ENCODE data around the gene DNAJC17.

DNAJC17 gene

DNA sequence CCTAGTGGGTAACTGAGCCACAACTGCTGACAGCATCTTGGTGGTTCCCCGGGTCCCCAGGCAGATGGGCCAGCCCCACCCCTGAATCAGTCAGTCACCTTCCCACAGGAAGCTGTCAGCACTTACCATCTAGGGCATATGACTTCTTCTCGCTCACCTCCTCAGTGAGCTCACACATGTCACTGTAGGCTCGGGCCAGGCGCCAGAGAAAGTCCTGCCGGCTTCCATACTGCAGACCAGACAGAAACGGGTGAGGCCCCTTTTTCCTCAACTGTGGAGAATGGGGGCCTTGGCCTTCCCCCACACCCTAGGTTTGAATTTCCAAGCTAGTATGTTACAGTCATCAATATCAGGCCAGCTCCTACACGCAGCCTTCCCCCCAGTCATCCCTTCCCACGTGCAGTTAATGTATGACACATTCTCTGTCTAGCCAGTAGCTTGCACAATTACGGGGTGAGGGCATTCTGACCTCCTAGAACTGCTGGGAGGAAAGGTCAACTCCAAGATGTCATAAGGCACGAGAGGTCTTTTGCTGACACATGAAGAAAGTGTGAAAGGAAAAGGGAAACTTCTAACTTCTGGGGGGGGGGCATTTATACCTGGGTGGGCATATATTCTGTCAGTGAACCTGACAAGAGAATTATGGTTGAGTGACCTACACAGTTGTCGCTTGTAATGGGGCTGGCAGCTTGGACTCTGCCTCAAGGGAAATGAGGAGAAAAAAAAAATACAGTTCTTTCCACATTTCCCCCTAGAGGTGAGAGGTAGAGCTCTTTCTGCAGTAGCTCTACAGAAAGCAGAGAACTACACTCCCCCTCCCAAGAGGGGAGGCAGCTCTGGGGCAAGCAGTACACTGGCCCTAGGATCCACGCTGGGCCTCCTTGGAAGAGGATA, 63.1 kb downstream of the DNAJC17 start:
- Histone ChIP-seq H3K9ac (ENCODE audit: low read depth, low read length) (no peak overlapping the region), H3K27me3 (ENCODE audit: control insufficient read depth, insufficient read depth, low read length) (no peaks in the 10 kb centered on the region), H3K4me1 (ENCODE audit: control insufficient read depth, insufficient read depth, low read length) (peaks cover 20% of the 10 kb centered on the region), H3K4me2 (ENCODE audit: low read length) (peak overlapping the region; percentile 21), H3K9me3 (replicated peaks; ENCODE audit: low read length) (no peaks in the 10 kb centered on the region), H3K4me3 (ENCODE audit: low read length) (no peak overlapping the region), H3K36me3 (ENCODE audit: insufficient read depth, low read length) (peaks cover 51% of the 10 kb centered on the region)

DNA sequence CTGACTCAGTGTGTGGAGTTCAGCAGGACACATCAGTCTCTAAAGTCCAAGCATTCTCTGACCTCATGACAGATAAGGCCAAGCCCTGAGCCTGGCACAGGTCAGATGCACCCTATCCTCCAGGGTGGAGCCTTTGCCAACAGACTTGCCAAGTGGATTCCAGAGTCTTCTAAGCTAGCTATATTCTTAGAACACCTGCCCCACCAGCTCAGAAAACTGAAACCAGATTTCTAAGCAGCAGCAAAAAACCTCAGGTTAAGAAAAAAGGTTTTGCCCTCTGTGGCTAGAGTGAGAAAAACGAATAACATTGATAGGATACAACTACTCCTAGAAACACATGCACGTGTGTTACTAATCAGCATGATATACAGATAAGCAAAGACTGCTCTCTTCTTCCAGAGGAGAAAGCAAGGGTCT, 63.8 kb downstream of the DNAJC17 start:
- Histone ChIP-seq H3K9me3 (replicated peaks; ENCODE audit: low read length) (no peaks in the 10 kb centered on the region), H3K36me3 (ENCODE audit: insufficient read depth, low read length) (peaks cover 57% of the 10 kb centered on the region), H3K9ac (ENCODE audit: low read depth, low read length) (no peak overlapping the region), H3K4me1 (ENCODE audit: control insufficient read depth, insufficient read depth, low read length) (peaks cover 20% of the 10 kb centered on the region), H3K4me3 (ENCODE audit: low read length) (no peak overlapping the region), H3K27me3 (ENCODE audit: control insufficient read depth, insufficient read depth, low read length) (no peaks in the 10 kb centered on the region), H3K4me2 (ENCODE audit: low read length) (peak overlapping the region; percentile 21)

DNA sequence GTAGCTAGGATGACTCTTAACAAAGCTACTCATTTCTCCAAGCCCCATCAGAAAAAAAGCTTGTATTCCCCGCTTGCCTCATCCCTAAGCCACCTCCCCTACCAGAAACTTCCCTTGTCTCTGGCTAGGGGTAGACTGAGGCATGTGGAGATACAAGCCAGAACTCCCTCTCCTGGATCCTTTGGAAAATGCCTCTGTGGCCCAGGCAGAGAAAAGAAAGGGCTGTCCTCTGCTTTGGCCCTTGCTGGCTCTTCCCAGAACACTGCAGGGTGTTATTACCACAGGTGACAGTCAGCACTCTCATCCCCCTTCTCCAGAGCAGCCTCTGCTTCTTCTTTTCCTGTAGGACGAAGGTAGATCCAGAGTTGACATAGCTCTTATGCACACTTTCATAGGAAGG, 67.4 kb downstream of the DNAJC17 start:
- Histone ChIP-seq H3K4me1 (ENCODE audit: control insufficient read depth, insufficient read depth, low read length) (peaks cover 15% of the 10 kb centered on the region), H3K9me3 (replicated peaks; ENCODE audit: low read length) (no peaks in the 10 kb centered on the region), H3K4me2 (ENCODE audit: low read length) (no peak overlapping the region), H3K9ac (ENCODE audit: low read depth, low read length) (no peak overlapping the region), H3K4me3 (ENCODE audit: low read length) (no peak overlapping the region), H3K36me3 (ENCODE audit: insufficient read depth, low read length) (peaks cover 75% of the 10 kb centered on the region), H3K27me3 (ENCODE audit: control insufficient read depth, insufficient read depth, low read length) (no peaks in the 10 kb centered on the region)

DNA sequence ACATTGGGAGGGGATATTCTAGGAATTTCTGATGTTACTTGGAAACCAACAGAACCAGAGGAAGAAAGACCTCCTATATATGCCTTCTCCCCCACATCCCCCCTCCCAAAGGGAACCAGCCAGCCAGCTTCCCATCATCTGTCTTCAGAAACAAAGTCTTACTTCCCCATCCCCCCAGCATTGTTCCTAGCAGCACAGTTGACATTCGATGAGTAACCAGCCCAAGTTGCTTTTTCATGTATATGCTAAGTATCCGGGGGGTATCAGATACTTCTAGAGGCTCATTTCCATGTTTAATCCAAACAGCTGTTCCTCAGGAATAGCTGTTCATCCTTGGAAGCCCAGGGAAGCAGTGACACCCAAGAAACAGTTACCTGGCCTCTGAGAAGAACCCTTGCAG, 68.2 kb downstream of the DNAJC17 start:
- Histone ChIP-seq H3K27me3 (ENCODE audit: control insufficient read depth, insufficient read depth, low read length) (no peaks in the 10 kb centered on the region), H3K36me3 (ENCODE audit: insufficient read depth, low read length) (peaks cover 75% of the 10 kb centered on the region), H3K4me3 (ENCODE audit: low read length) (no peak overlapping the region), H3K4me1 (ENCODE audit: control insufficient read depth, insufficient read depth, low read length) (peaks cover 8% of the 10 kb centered on the region), H3K9me3 (replicated peaks; ENCODE audit: low read length) (no peaks in the 10 kb centered on the region), H3K9ac (ENCODE audit: low read depth, low read length) (no peak overlapping the region), H3K4me2 (ENCODE audit: low read length) (no peak overlapping the region)

DNA sequence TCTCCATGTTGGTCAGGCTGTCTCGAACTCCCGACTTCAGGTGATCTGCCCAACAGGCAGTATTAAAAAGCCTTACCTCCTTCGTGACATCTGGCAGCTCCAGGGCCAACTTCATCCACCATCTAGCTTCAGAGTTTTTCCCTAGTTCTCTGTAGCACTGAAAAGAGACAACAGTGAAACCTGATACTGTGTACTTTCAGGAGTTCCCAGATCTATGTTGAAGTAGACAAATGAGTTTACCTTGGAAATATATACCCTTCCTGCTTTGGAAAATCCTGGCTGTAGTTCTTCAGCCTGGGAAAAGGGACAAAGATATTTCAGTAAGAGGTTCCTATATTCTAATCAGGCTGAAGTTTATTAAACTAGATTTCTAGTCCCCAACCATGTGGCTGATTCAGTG, 70.2 kb downstream of the DNAJC17 start:
- H3K27me3 ChIP-seq (ENCODE audit: control insufficient read depth, insufficient read depth, low read length) = no peaks in the 10 kb centered on the region
- no peak overlapping the region for H3K9ac ChIP-seq (ENCODE audit: low read depth, low read length)
- no peaks in the 10 kb centered on the region for H3K9me3 ChIP-seq (replicated peaks; ENCODE audit: low read length)
- no peak overlapping the region for H3K4me2 ChIP-seq (ENCODE audit: low read length)
- no peaks in the 10 kb centered on the region for H3K4me1 ChIP-seq (ENCODE audit: control insufficient read depth, insufficient read depth, low read length)
- H3K4me3 ChIP-seq (ENCODE audit: low read length) = no peak overlapping the region
- peaks cover 56% of the 10 kb centered on the region for H3K36me3 ChIP-seq (ENCODE audit: insufficient read depth, low read length)

DNA sequence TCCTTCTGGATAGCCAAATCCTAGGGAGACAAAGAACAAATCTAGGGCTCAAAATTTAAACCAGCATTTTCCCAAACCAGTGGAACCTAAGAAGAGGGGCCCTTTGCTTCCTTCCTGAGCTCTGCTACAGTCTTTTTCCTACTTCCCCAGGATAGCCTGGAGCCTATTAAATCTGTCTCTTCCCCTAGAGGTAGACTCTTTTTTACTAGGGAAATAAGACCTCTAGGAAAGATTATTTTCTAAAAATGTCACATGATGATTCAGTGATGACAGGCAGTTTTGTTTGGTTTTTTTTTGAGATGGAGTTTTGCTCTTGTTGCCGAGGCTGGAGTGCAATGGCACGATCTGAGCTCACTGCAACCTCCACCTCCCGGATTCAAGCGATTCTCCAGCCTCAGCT, 70.7 kb downstream of the DNAJC17 start:
- H3K9me3 ChIP-seq (replicated peaks; ENCODE audit: low read length) = no peaks in the 10 kb centered on the region
- H3K27me3 ChIP-seq (ENCODE audit: control insufficient read depth, insufficient read depth, low read length) = no peaks in the 10 kb centered on the region
- H3K9ac ChIP-seq (ENCODE audit: low read depth, low read length) = no peak overlapping the region
- no peak overlapping the region for H3K4me3 ChIP-seq (ENCODE audit: low read length)
- peaks cover 61% of the 10 kb centered on the region for H3K36me3 ChIP-seq (ENCODE audit: insufficient read depth, low read length)
- H3K4me2 ChIP-seq (ENCODE audit: low read length) = no peak overlapping the region
- H3K4me1 ChIP-seq (ENCODE audit: control insufficient read depth, insufficient read depth, low read length) = no peaks in the 10 kb centered on the region

DNA sequence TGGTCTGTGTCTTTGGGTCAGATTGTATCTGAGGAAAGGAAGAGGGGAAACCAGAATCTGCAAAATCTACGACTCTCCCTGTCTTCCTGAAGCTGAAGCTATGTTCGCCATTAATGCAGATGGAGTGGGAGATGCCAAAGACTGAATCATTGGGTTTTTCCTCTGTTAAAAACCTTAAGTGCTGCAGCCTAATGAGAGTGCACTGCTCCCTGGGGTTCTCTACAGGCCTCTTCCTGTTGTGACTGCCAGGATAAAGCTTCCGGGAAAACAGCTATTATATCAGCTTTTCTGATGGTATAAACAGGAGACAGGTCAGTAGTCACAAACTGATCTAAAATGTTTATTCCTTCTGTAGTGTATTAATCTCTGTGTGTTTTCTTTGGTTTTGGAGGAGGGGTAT, 76.2 kb downstream of the DNAJC17 start:
- Histone ChIP-seq H3K4me3 (ENCODE audit: low read length) (no peak overlapping the region), H3K4me1 (ENCODE audit: control insufficient read depth, insufficient read depth, low read length) (no peaks in the 10 kb centered on the region), H3K27me3 (ENCODE audit: control insufficient read depth, insufficient read depth, low read length) (no peaks in the 10 kb centered on the region), H3K36me3 (ENCODE audit: insufficient read depth, low read length) (peaks cover 26% of the 10 kb centered on the region), H3K9ac (ENCODE audit: low read depth, low read length) (no peak overlapping the region), H3K4me2 (ENCODE audit: low read length) (no peak overlapping the region), H3K9me3 (replicated peaks; ENCODE audit: low read length) (no peaks in the 10 kb centered on the region)

DNA sequence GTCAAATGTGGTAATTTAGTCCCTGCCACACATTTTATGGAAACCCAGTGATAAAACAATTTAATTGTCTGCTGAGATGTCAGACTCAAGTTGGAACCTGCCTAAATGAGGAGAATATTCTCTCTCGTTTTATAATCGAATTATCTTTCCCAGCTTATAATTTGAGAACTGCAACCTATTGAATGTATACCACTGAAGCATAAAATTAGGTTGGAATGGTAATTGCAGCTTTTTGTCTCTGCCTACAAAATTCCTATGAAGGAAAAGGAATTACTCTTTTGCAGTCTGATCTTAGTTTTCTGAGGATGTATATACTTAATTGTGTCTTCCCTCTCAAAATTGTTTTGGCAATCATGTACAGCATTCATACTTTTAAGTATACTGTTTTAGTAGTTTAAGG, 83.4 kb downstream of the DNAJC17 start:
- Histone ChIP-seq H3K9ac (ENCODE audit: low read depth, low read length) (no peak overlapping the region), H3K4me2 (ENCODE audit: low read length) (no peak overlapping the region), H3K27me3 (ENCODE audit: control insufficient read depth, insufficient read depth, low read length) (no peaks in the 10 kb centered on the region), H3K4me3 (ENCODE audit: low read length) (no peak overlapping the region), H3K9me3 (replicated peaks; ENCODE audit: low read length) (no peaks in the 10 kb centered on the region), H3K4me1 (ENCODE audit: control insufficient read depth, insufficient read depth, low read length) (no peaks in the 10 kb centered on the region), H3K36me3 (ENCODE audit: insufficient read depth, low read length) (peaks cover 6% of the 10 kb centered on the region)

DNA sequence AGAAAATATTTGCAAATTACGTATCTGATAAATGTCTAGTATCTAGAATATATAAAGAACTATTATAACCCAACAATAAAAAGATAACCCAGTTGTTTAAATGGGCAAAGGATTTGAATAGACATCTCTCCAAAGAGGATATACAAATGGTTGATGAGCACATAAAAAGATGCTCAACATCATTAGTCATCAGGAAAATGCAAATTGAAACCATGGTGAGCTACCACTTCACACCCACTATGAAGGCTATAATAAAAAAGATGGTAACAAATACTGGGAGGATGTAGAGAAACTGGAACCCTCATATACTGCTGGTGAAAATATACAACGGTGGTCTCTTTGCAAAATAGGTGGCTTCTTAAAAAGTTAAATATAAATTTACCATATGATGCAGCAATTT, 84.3 kb downstream of the DNAJC17 start:
- Histone ChIP-seq H3K9me3 (replicated peaks; ENCODE audit: low read length) (no peaks in the 10 kb centered on the region), H3K4me1 (ENCODE audit: control insufficient read depth, insufficient read depth, low read length) (no peaks in the 10 kb centered on the region), H3K27me3 (ENCODE audit: control insufficient read depth, insufficient read depth, low read length) (no peaks in the 10 kb centered on the region), H3K36me3 (ENCODE audit: insufficient read depth, low read length) (peaks cover 9% of the 10 kb centered on the region), H3K4me3 (ENCODE audit: low read length) (no peak overlapping the region), H3K9ac (ENCODE audit: low read depth, low read length) (no peak overlapping the region), H3K4me2 (ENCODE audit: low read length) (no peak overlapping the region)

DNA sequence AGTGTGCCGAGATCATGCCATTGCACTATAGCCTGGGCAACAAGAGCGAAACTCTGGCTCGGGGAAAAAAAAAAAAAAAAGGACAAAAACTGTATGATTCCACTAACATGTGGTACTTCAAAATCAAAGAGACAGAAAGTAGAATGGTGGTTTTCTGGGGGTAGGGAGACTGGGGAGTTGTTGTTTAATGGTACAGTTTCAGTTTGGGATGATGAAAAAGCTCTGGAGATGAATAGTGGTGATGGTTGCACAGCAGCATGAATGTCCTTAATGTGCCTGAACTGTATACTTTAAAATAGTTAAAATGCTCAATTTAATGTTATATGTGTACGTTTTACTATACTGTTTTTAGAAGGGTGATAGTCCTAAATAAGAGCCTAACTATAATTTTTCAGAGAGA, 84.9 kb downstream of the DNAJC17 start:
- H3K9ac ChIP-seq (ENCODE audit: low read depth, low read length) = no peak overlapping the region
- H3K36me3 ChIP-seq (ENCODE audit: insufficient read depth, low read length) = peaks cover 9% of the 10 kb centered on the region
- no peaks in the 10 kb centered on the region for H3K4me1 ChIP-seq (ENCODE audit: control insufficient read depth, insufficient read depth, low read length)
- no peaks in the 10 kb centered on the region for H3K27me3 ChIP-seq (ENCODE audit: control insufficient read depth, insufficient read depth, low read length)
- H3K9me3 ChIP-seq (replicated peaks; ENCODE audit: low read length) = no peaks in the 10 kb centered on the region
- H3K4me2 ChIP-seq (ENCODE audit: low read length) = no peak overlapping the region
- H3K4me3 ChIP-seq (ENCODE audit: low read length) = no peak overlapping the region

DNA sequence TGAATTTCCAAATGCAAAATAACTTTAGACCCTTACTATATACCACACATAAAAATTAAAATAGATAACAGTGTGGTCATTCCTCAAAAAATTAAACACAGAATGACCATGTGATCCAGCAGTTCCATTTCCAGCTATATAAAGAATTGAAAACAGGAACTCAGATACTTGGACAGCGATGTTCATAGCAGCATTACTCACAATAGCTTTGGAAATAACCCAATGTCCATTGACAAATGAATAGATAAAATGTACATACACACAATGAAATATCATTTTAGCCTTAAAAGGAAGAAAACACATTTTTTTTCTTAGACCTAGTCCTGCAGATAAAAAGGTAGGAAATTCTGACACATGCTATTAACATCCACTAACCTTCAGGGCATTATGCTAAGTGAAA, 85.6 kb downstream of the DNAJC17 start:
- no peaks in the 10 kb centered on the region for H3K4me1 ChIP-seq (ENCODE audit: control insufficient read depth, insufficient read depth, low read length)
- H3K4me3 ChIP-seq (ENCODE audit: low read length) = no peak overlapping the region
- H3K9ac ChIP-seq (ENCODE audit: low read depth, low read length) = no peak overlapping the region
- H3K36me3 ChIP-seq (ENCODE audit: insufficient read depth, low read length) = peaks cover 9% of the 10 kb centered on the region
- H3K9me3 ChIP-seq (replicated peaks; ENCODE audit: low read length) = no peaks in the 10 kb centered on the region
- H3K4me2 ChIP-seq (ENCODE audit: low read length) = no peak overlapping the region
- H3K27me3 ChIP-seq (ENCODE audit: control insufficient read depth, insufficient read depth, low read length) = no peaks in the 10 kb centered on the region

DNA sequence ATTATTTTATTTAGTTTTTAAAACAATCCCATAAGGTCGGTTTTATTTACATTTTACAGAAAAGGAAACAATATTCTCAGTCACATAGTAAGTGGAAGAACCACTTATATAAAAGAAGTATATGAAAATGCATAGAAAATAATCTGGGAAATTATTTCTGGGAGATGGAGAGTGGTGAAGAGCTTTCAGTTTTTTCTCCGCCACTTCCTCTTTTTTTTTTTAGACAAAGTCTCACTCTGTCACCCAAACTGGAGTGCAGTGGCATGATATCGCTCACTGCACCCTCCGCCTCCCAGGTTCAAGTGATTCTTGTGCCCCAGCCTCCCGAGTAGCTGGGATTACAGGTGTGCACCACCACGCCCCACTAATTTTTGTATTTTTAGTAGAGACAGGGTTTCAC, 91.1 kb downstream of the DNAJC17 start:
- H3K9ac ChIP-seq (ENCODE audit: low read depth, low read length) = no peak overlapping the region
- H3K36me3 ChIP-seq (ENCODE audit: insufficient read depth, low read length) = peaks cover 8% of the 10 kb centered on the region
- no peak overlapping the region for H3K4me2 ChIP-seq (ENCODE audit: low read length)
- no peak overlapping the region for H3K4me3 ChIP-seq (ENCODE audit: low read length)
- no peaks in the 10 kb centered on the region for H3K9me3 ChIP-seq (replicated peaks; ENCODE audit: low read length)
- H3K27me3 ChIP-seq (ENCODE audit: control insufficient read depth, insufficient read depth, low read length) = no peaks in the 10 kb centered on the region
- H3K4me1 ChIP-seq (ENCODE audit: control insufficient read depth, insufficient read depth, low read length) = no peaks in the 10 kb centered on the region

All from skeletal muscle satellite cell (primary cell).